HEK293 (cell line): ENCODE results near the gene SLC25A30.
"Not testable (repeated sequence)": the region's sequence is repeated elsewhere in the genome, so short reads cannot be mapped to it uniquely, and the experiment has no call there.

Experiments
- CTCF ChIA-PET: fragments of 350-600 bp; formaldehyde crosslinking; extraction: SDS; loops from one replicate; lab custom pipeline; 2021; ENCODE audit warnings: antibody characterized with exemption; lab: Yijun Ruan, JAX
- POLR2A ChIA-PET: fragments of 300-600 bp; formaldehyde crosslinking; extraction: SDS; loops from one replicate; lab custom pipeline; 2020; ENCODE audit warnings: antibody characterized with exemption, inconsistent platforms; lab: Yijun Ruan, JAX
- H3K27ac ChIP-seq: fragments of 200-500 bp; sonication (Bioruptor generic); 2 replicates; pipeline ENCODE4 v1.5.1; 2014; ENCODE audit warnings: low read depth, low read length, control low read depth, inconsistent platforms; ENCODE audit errors: extremely low read depth
- H3K36me3 ChIP-seq, 2 experiments: fragments of 200-500 bp in 1 of 2; sonication (Bioruptor generic) in 1 of 2; 1 replicate in 1 of 2; 2 replicates in 1 of 2; pipeline ENCODE4 v1.5.1; 2014 to 2017; ENCODE audit warnings: inconsistent platforms in 2 of 2, low read length in 2 of 2; ENCODE audit not compliant: control insufficient read depth in 2 of 2, insufficient read depth in 1 of 2
- H3K4me1 ChIP-seq: fragments of 200-500 bp; sonication (Bioruptor generic); 2 replicates; pipeline ENCODE4 v1.5.1; 2014; ENCODE audit warnings: mild to moderate bottlenecking, low read length, inconsistent platforms; ENCODE audit not compliant: control insufficient read depth, insufficient read depth
- H3K4me3 ChIP-seq: 2 replicates; pipeline ENCODE4 v1.5.1; 2011; ENCODE audit warnings: low read depth, mild to moderate bottlenecking, control low read depth, low read length, moderate library complexity
- H3K9me3 ChIP-seq: fragments of 200-500 bp; sonication (Bioruptor generic); 2 replicates; pipeline ENCODE4 v1.5.1; 2014; ENCODE audit warnings: low read depth, low read length, inconsistent platforms; ENCODE audit not compliant: control insufficient read depth, insufficient read depth
- EGR2 ChIP-seq: fragments of 450-650 bp; formaldehyde crosslinking; IDR thresholded peaks from 2 replicates; pipeline ENCODE4 v1.5.1; 2016; ENCODE audit warnings: low read depth, missing biosample characterization, missing genetic modification characterization
- HOXA7 ChIP-seq: sonication (generic); formaldehyde crosslinking; IDR thresholded peaks from 2 replicates; pipeline ENCODE4 v1.8.1; 2022; ENCODE audit warnings: missing genetic modification reagents, borderline replicate concordance
- KLF8 ChIP-seq: fragments of 450-650 bp; formaldehyde crosslinking; IDR thresholded peaks from 2 replicates; pipeline ENCODE4 v1.5.1; 2016; ENCODE audit warnings: missing biosample characterization, missing genetic modification characterization
- MZF1 ChIP-seq: fragments of 450-650 bp; formaldehyde crosslinking; IDR thresholded peaks from 2 replicates; pipeline ENCODE4 v1.5.1; 2017; ENCODE audit warnings: missing biosample characterization, missing genetic modification characterization, borderline replicate concordance
- PRDM2 ChIP-seq: fragments of 450-650 bp; formaldehyde crosslinking; IDR thresholded peaks from 2 replicates; pipeline ENCODE4 v1.5.1; 2016; ENCODE audit warnings: missing biosample characterization, missing genetic modification characterization, borderline replicate concordance
- TCF7L2 ChIP-seq: IDR thresholded peaks from 2 replicates; pipeline ENCODE4 v1.6.1; 2011; ENCODE audit warnings: low read depth, mild to moderate bottlenecking, inconsistent platforms, low read length, moderate library complexity, borderline replicate concordance
- ZBTB1 ChIP-seq: fragments of 450-650 bp; formaldehyde crosslinking; IDR thresholded peaks from 2 replicates; pipeline ENCODE4 v1.5.1; 2016; ENCODE audit warnings: missing biosample characterization, missing genetic modification characterization
- ZBTB6 ChIP-seq: fragments of 450-650 bp; formaldehyde crosslinking; IDR thresholded peaks from 2 replicates; pipeline ENCODE4 v1.5.1; 2017; ENCODE audit warnings: missing biosample characterization, missing genetic modification characterization
- ZNF157 ChIP-seq: fragments of 450-650 bp; formaldehyde crosslinking; IDR thresholded peaks from 2 replicates; pipeline ENCODE4 v1.5.1; 2016; ENCODE audit warnings: missing biosample characterization, missing genetic modification characterization
- ZNF174 ChIP-seq: fragments of 450-650 bp; formaldehyde crosslinking; IDR thresholded peaks from 2 replicates; pipeline ENCODE4 v1.5.0; 2017; ENCODE audit warnings: missing biosample characterization, mild to moderate bottlenecking, missing genetic modification characterization
- ZNF24 ChIP-seq: fragments of 450-650 bp; formaldehyde crosslinking; IDR thresholded peaks from 2 replicates; pipeline ENCODE4 v1.5.1; 2016; ENCODE audit warnings: missing biosample characterization, missing genetic modification characterization
- ZNF37A ChIP-seq: fragments of 450-650 bp; IDR thresholded peaks from 2 replicates; pipeline ENCODE4 v1.5.1; 2018; ENCODE audit warnings: missing biosample characterization, missing genetic modification characterization
- ZNF404 ChIP-seq: fragments of 450-650 bp; formaldehyde crosslinking; IDR thresholded peaks from 2 replicates; pipeline ENCODE4 v1.5.1; 2017; ENCODE audit warnings: missing biosample characterization, missing genetic modification characterization
- ZNF416 ChIP-seq: fragments of 450-650 bp; formaldehyde crosslinking; IDR thresholded peaks from 2 replicates; pipeline ENCODE4 v1.5.1; 2016; ENCODE audit warnings: missing biosample characterization, missing genetic modification characterization
- ZNF548 ChIP-seq: fragments of 450-650 bp; formaldehyde crosslinking; IDR thresholded peaks from 2 replicates; pipeline ENCODE4 v1.5.1; 2016; ENCODE audit warnings: missing biosample characterization, missing genetic modification characterization
- ZSCAN18 ChIP-seq: fragments of 450-650 bp; formaldehyde crosslinking; IDR thresholded peaks from 2 replicates; pipeline ENCODE4 v1.5.1; 2016; ENCODE audit warnings: missing biosample characterization, missing genetic modification characterization

The SLC25A30 gene

GRCh38 chr13:45384474-45385174 is 33.5 kb downstream of the SLC25A30 start:
- TF ChIP-seq ZNF157 (tag by site-specific recombination) (peak; percentile 95), TCF7L2 (no peak)
- H3K4me3 ChIP-seq, result no peak overlapping the region
- H3K4me1 ChIP-seq, result no peaks in the 10 kb centered on the region
- peaks cover 0 to 3% of the 10 kb centered on the region in 2 experiments; a peak in 1 of 3 replicates for H3K36me3 ChIP-seq
- H3K27ac ChIP-seq, result no peak overlapping the region
- CTCF ChIA-PET, result interaction anchor here (0.6 to 1.6 kb wide), 2 partner anchors 10 to 75 kb away, joined by 4 to 6 read pairs; no protein-coding TSS in a partner anchor
- no peaks in the 10 kb centered on the region for H3K9me3 ChIP-seq
- POLR2A ChIA-PET, result no interaction called here

GRCh38 chr13:45382739-45383138 is 35.4 kb downstream of the SLC25A30 start:
- CTCF ChIA-PET, H3K4me1 ChIP-seq, H3K4me3 ChIP-seq, H3K9me3 ChIP-seq, POLR2A ChIA-PET, H3K36me3 ChIP-seq, H3K27ac ChIP-seq: not testable (repeated sequence)

- TF ChIP-seq KLF8 (tag by site-specific recombination) (no peak), EGR2 (no peak), ZNF37A (tag by site-specific recombination) (no peak), ZSCAN18 (tag by site-specific recombination) (no peak), ZBTB6 (no peak), MZF1 (tag by site-specific recombination) (no peak), ZNF174 (no peak), PRDM2 (no peak), ZNF24 (no peak), ZNF404 (tag by site-specific recombination) (no peak), ZNF548 (no peak), HOXA7 (CRISPR knock-in tag) (no peak), ZBTB1 (tag by site-specific recombination) (no peak), ZNF416 (tag by site-specific recombination) (no peak)
- TF ChIP-seq, all 188 proteins: peak for 0
- H3K4me1 ChIP-seq, result no peaks in the 10 kb centered on the region
- CTCF ChIA-PET, result no interaction called here
- POLR2A ChIA-PET, result no interaction called here
- H3K27ac ChIP-seq, result no peak overlapping the region
- peaks cover 0 to 3% of the 10 kb centered on the region in 2 experiments; a peak in 1 of 3 replicates for H3K36me3 ChIP-seq
- no peak overlapping the region for H3K4me3 ChIP-seq
- no peaks in the 10 kb centered on the region for H3K9me3 ChIP-seq
Measured at GRCh38 chr13:45381196-45381595, 37.0 kb downstream of the SLC25A30 start.

- H3K9me3 ChIP-seq, POLR2A ChIA-PET, H3K27ac ChIP-seq, H3K4me1 ChIP-seq, H3K36me3 ChIP-seq, H3K4me3 ChIP-seq, CTCF ChIA-PET: not testable (repeated sequence)
Measured at GRCh38 chr13:45380708-45381107, 37.5 kb downstream of the SLC25A30 start.

GRCh38 chr13:45379516-45379915 is 38.7 kb downstream of the SLC25A30 start:
- H3K27ac ChIP-seq, H3K36me3 ChIP-seq, H3K4me1 ChIP-seq, H3K9me3 ChIP-seq, POLR2A ChIA-PET, H3K4me3 ChIP-seq: not testable (repeated sequence)
- CTCF ChIA-PET, result interaction anchor here (0.6 kb wide), 1 partner anchor 63 kb away, joined by 3 read pairs; no protein-coding TSS in a partner anchor
